ENCODE results near the gene TOX3. TPM values are rescaled to one million over a fixed set of nuclear protein-coding genes. Genes with fewer than 3 reads are reported as not detected.

TOX3 gene
- total RNA-seq, 1 experiment from 2014 or later, result not detected

DNA sequence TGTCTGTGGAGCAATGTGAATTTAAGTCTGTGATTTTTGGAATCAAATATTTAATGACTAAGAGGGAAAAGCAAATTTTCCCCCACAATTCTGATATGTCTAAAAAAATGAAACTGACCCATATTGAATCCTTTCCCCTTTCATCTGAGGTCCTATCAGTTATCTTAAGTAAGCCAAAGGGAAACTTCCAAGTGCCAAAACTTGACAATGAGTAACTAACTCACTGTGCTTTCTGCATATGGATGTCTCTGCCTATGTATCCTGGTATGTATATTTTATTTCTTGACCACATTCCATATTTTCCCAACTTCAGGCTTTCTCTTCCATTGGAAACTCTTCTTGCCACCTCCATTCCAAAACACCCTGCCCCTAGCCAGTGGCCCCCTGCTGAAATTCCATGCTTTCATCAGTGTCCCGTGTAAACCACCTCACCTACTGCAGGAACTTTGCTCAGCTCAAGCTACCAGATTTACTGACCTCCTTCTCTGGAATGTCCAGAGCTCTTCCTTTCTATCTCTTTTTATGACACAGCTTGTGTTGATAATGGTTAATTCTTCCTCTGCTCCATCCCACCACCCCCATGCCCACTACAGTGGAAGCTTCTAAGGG, 59.0 kb downstream of the TOX3 start:
- no peaks in the 10 kb centered on the region for H3K79me2 ChIP-seq (ENCODE audit: low read length)
- no peak overlapping the region for H2AFZ ChIP-seq (ENCODE audit: low read length)
- no peaks in the 10 kb centered on the region for H3K9me2 ChIP-seq (replicated peaks; ENCODE audit: insufficient read depth, low read length)
- no peaks in the 10 kb centered on the region for H3K36me3 ChIP-seq (ENCODE audit: insufficient read depth, low read length)
- no peak overlapping the region for H3K27ac ChIP-seq (ENCODE audit: low read length)
- no peaks in the 10 kb centered on the region for H3K4me1 ChIP-seq (ENCODE audit: low read length)
- no peaks in the 10 kb centered on the region for H3K9me3 ChIP-seq (ENCODE audit: low read length)
- no peak overlapping the region for H3K9ac ChIP-seq (ENCODE audit: low read length)
- H3K4me2 ChIP-seq (ENCODE audit: low read depth, low read length, poor library complexity, severe bottlenecking), result no peak overlapping the region
- no peak for DNase-seq
- H3K4me3 ChIP-seq (ENCODE audit: low read length), result no peak overlapping the region
- H4K20me1 ChIP-seq (ENCODE audit: insufficient read depth, low read depth, low read length), result no peaks in the 10 kb centered on the region
- H3K27me3 ChIP-seq (ENCODE audit: low read length), result no peaks in the 10 kb centered on the region

DNA sequence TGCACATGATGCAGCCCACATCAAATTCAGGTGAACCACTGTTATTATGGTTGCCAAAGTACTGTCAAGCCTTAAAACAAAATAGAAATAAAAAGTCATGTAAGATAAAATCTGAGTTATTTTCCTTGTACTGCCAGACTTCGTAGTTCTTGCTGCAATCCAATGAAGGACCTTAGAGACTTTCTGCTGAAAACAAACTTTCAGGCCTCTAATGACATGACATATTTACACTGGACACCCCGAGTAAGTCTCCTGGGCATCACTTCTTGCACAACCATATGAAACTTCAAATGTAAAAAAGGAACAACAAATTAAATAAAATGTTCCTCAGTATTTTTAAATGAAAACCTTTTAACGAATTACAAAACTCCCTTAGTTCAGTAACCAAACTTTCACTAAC, 66.7 kb downstream of the TOX3 start:
- Histone ChIP-seq H3K27me3 (ENCODE audit: low read length) (no peaks in the 10 kb centered on the region), H3K9me2 (replicated peaks; ENCODE audit: insufficient read depth, low read length) (no peaks in the 10 kb centered on the region; the same call in 1 of the 2 replicates), H3K79me2 (ENCODE audit: low read length) (no peaks in the 10 kb centered on the region), H3K4me2 (ENCODE audit: low read depth, low read length, poor library complexity, severe bottlenecking) (no peak overlapping the region), H3K27ac (ENCODE audit: low read length) (no peak overlapping the region), H4K20me1 (ENCODE audit: insufficient read depth, low read depth, low read length) (no peaks in the 10 kb centered on the region), H3K9ac (ENCODE audit: low read length) (no peak overlapping the region), H3K36me3 (ENCODE audit: insufficient read depth, low read length) (no peaks in the 10 kb centered on the region), H3K4me3 (ENCODE audit: low read length) (no peak overlapping the region), H3K4me1 (ENCODE audit: low read length) (no peaks in the 10 kb centered on the region), H2AFZ (ENCODE audit: low read length) (no peak overlapping the region), H3K9me3 (ENCODE audit: low read length) (no peaks in the 10 kb centered on the region)
- DNase-seq, result no peak

DNA sequence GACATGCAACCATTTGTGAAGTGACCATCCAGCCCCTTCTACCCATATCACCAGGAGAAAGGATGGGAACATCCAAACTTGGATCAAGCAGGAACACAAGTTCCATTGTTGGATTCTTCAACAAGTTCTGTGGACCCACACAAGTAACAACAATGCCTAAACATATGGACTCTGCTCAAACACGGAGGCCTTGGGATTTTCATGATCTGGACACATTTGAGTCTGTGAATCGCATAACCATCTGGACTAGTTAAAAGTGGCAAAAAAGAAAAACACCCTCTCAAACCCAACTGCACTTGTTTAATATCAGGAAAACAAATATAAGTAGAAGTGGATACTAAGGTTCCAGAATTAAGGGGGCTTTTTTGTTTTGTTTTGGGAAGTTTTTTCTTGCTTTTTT, 70.8 kb downstream of the TOX3 start:
- H3K9me3 ChIP-seq (ENCODE audit: low read length), result no peaks in the 10 kb centered on the region
- no peaks in the 10 kb centered on the region for H4K20me1 ChIP-seq (ENCODE audit: insufficient read depth, low read depth, low read length)
- H3K27me3 ChIP-seq (ENCODE audit: low read length), result no peaks in the 10 kb centered on the region
- no peaks in the 10 kb centered on the region for H3K79me2 ChIP-seq (ENCODE audit: low read length)
- DNase-seq, result no peak
- no peak overlapping the region for H3K27ac ChIP-seq (ENCODE audit: low read length)
- no peak overlapping the region for H3K4me2 ChIP-seq (ENCODE audit: low read depth, low read length, poor library complexity, severe bottlenecking)
- no peak overlapping the region for H3K4me3 ChIP-seq (ENCODE audit: low read length)
- H3K4me1 ChIP-seq (ENCODE audit: low read length), result no peaks in the 10 kb centered on the region
- H3K9me2 ChIP-seq (replicated peaks; ENCODE audit: insufficient read depth, low read length), result no peaks in the 10 kb centered on the region; the same call in 1 of the 2 replicates
- H3K36me3 ChIP-seq (ENCODE audit: insufficient read depth, low read length), result no peaks in the 10 kb centered on the region
- no peak overlapping the region for H2AFZ ChIP-seq (ENCODE audit: low read length)
- H3K9ac ChIP-seq (ENCODE audit: low read length), result no peak overlapping the region

DNA sequence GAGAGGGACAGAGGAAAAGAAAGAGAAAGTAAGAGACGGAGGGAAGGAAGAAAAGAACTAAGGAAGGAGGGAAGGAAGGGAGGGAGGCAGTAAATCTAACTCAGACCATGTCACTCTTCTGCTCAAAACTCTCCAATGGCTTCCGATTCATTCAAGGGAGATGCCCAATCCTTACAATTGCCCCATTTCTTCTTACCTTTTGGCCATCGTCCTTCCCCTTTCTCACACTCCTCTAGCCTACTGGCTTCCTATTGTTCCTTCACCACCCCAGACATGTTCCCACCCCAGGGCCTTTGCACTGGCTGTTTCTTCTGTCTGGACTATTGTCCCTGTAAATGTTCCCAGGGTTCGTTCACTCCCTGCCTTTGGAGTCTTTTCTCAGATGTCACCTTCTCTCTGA, 72.3 kb downstream of the TOX3 start:
- Histone ChIP-seq H3K9me2 (replicated peaks; ENCODE audit: insufficient read depth, low read length) (no peaks in the 10 kb centered on the region; the same call in 1 of the 2 replicates), H4K20me1 (ENCODE audit: insufficient read depth, low read depth, low read length) (no peaks in the 10 kb centered on the region), H3K4me1 (ENCODE audit: low read length) (no peaks in the 10 kb centered on the region), H3K9ac (ENCODE audit: low read length) (no peak overlapping the region), H3K27ac (ENCODE audit: low read length) (no peak overlapping the region), H3K27me3 (ENCODE audit: low read length) (no peaks in the 10 kb centered on the region), H3K4me2 (ENCODE audit: low read depth, low read length, poor library complexity, severe bottlenecking) (no peak overlapping the region), H3K36me3 (ENCODE audit: insufficient read depth, low read length) (no peaks in the 10 kb centered on the region), H2AFZ (ENCODE audit: low read length) (no peak overlapping the region), H3K4me3 (ENCODE audit: low read length) (no peak overlapping the region), H3K9me3 (ENCODE audit: low read length) (no peaks in the 10 kb centered on the region), H3K79me2 (ENCODE audit: low read length) (no peaks in the 10 kb centered on the region)
- no peak for DNase-seq

DNA sequence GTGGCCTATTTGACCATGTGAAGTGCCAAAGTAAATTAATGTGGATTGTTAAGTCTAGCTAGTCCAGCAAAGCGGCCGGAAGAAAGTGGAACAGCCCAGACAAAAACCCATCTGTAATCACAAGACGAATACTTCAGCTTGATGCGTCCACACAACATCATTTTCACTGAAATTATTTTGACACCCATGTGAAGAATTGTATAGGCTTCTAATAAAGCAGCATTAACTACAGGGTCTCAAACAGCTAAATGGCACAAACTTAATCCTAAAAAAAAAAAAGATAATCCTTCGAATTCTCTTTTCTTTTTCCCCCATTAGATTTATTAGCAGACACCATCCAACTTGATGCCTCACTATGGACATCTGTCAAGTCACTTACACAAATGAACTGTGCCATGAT, 73.8 kb downstream of the TOX3 start:
- H3K9ac ChIP-seq (ENCODE audit: low read length), result no peak overlapping the region
- H3K4me3 ChIP-seq (ENCODE audit: low read length), result no peak overlapping the region

DNA sequence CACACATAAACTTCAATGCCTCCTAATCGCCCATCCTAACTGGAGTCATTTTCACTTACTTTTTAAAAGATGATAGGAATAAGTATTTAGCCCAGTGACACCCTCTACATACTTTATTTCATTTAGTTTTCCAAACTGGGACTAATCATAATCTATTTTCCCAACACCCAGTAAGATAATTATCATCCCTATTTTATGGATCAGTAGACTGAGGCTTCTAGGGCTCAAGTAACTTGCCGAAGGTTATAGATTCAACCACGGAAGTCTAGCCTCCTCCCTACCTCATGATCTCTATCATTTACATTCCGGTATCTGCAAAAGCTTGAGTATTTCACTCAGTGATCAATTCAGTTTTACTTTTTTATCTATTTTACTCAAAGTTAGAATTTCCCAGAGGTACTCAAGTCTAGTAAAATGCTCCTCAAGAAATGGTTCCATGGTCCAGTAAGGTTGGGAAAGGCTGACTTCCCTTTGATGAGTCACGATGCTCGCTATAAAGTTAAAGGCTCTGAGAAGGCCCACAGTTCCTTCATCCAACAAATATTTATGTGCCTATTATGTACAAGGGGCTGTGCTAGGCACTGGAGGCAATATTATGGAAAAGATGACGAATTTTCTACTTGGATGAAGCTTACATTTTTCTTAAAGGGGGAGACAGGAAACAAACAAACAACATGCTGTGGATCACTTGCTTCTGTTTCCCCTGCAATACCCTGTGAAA, 75.1 kb downstream of the TOX3 start:
- no peak overlapping the region for H3K27ac ChIP-seq (ENCODE audit: low read length)
- no peak for DNase-seq
- no peaks in the 10 kb centered on the region for H3K27me3 ChIP-seq (ENCODE audit: low read length)
- no peaks in the 10 kb centered on the region for H3K36me3 ChIP-seq (ENCODE audit: insufficient read depth, low read length)
- no peak overlapping the region for H3K4me2 ChIP-seq (ENCODE audit: low read depth, low read length, poor library complexity, severe bottlenecking)
- H3K4me1 ChIP-seq (ENCODE audit: low read length), result no peaks in the 10 kb centered on the region
- H3K9me2 ChIP-seq (replicated peaks; ENCODE audit: insufficient read depth, low read length), result no peaks in the 10 kb centered on the region; the same call in 1 of the 2 replicates
- H3K4me3 ChIP-seq (ENCODE audit: low read length), result no peak overlapping the region
- no peaks in the 10 kb centered on the region for H3K9me3 ChIP-seq (ENCODE audit: low read length)
- H3K79me2 ChIP-seq (ENCODE audit: low read length), result no peaks in the 10 kb centered on the region
- no peak overlapping the region for H2AFZ ChIP-seq (ENCODE audit: low read length)
- H4K20me1 ChIP-seq (ENCODE audit: insufficient read depth, low read depth, low read length), result no peaks in the 10 kb centered on the region
- no peak overlapping the region for H3K9ac ChIP-seq (ENCODE audit: low read length)

More for the DNA sequence above, 73.8 kb downstream of the TOX3 start:
- H3K4me1 ChIP-seq (ENCODE audit: low read length), result no peaks in the 10 kb centered on the region
- no peaks in the 10 kb centered on the region for H3K9me3 ChIP-seq (ENCODE audit: low read length)
- H2AFZ ChIP-seq (ENCODE audit: low read length), result no peak overlapping the region
- H3K4me2 ChIP-seq (ENCODE audit: low read depth, low read length, poor library complexity, severe bottlenecking), result no peak overlapping the region
- no peak overlapping the region for H3K27ac ChIP-seq (ENCODE audit: low read length)
- H3K9me2 ChIP-seq (replicated peaks; ENCODE audit: insufficient read depth, low read length), result no peaks in the 10 kb centered on the region; the same call in 1 of the 2 replicates
- no peaks in the 10 kb centered on the region for H3K79me2 ChIP-seq (ENCODE audit: low read length)
- H4K20me1 ChIP-seq (ENCODE audit: insufficient read depth, low read depth, low read length), result no peaks in the 10 kb centered on the region
- DNase-seq, result no peak
- no peaks in the 10 kb centered on the region for H3K27me3 ChIP-seq (ENCODE audit: low read length)
- H3K36me3 ChIP-seq (ENCODE audit: insufficient read depth, low read length), result no peaks in the 10 kb centered on the region

DNA sequence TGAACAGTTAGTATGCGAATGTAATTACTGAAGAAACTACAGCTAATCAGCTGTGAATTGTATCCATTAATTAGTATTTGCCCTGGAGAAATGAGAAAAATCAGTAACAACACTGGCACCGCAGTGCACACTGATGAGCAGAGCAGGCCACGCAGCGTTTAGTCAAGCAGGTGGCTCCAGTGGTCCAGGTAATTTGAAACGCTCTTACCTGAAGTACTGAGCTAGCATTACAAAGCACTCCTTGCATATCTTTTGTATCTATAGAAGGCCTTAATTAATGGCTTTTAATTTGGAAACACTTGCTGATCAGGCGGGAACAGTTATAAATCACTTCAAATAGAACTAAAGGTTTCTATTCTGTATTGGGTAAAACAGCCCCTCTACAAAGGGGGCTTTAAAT, 76.4 kb downstream of the TOX3 start:
- Histone ChIP-seq H3K27ac (ENCODE audit: low read length) (no peak overlapping the region), H3K79me2 (ENCODE audit: low read length) (no peaks in the 10 kb centered on the region), H3K4me2 (ENCODE audit: low read depth, low read length, poor library complexity, severe bottlenecking) (no peak overlapping the region), H4K20me1 (ENCODE audit: insufficient read depth, low read depth, low read length) (no peaks in the 10 kb centered on the region), H3K9me2 (replicated peaks; ENCODE audit: insufficient read depth, low read length) (no peaks in the 10 kb centered on the region), H3K4me1 (ENCODE audit: low read length) (no peaks in the 10 kb centered on the region), H3K27me3 (ENCODE audit: low read length) (no peaks in the 10 kb centered on the region), H3K9ac (ENCODE audit: low read length) (no peak overlapping the region), H3K9me3 (ENCODE audit: low read length) (no peaks in the 10 kb centered on the region), H3K4me3 (ENCODE audit: low read length) (no peak overlapping the region), H3K36me3 (ENCODE audit: insufficient read depth, low read length) (no peaks in the 10 kb centered on the region), H2AFZ (ENCODE audit: low read length) (no peak overlapping the region)
- no peak for DNase-seq

DNA sequence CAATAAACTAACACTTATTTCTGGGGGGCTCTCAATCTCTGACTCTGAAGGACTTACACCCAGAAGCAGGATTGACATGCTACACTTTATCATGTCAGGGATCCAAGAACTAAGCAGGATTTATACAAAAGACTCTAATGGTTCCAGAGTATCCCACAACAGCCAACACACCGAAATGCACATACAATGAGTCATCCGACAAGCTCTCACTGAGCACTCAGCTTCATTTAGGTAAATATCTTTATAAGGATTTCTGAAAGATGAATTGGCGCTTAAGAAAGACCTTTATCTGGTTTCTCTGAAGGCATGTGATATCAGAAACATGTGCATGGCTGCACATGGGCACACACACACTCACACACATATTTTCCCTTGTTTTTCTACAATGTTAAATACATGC, 77.2 kb downstream of the TOX3 start:
- no peaks in the 10 kb centered on the region for H3K9me2 ChIP-seq (replicated peaks; ENCODE audit: insufficient read depth, low read length)
- H3K9ac ChIP-seq (ENCODE audit: low read length), result no peak overlapping the region
- no peaks in the 10 kb centered on the region for H3K27me3 ChIP-seq (ENCODE audit: low read length)
- no peaks in the 10 kb centered on the region for H3K79me2 ChIP-seq (ENCODE audit: low read length)
- no peak overlapping the region for H2AFZ ChIP-seq (ENCODE audit: low read length)
- no peaks in the 10 kb centered on the region for H3K4me1 ChIP-seq (ENCODE audit: low read length)
- H3K27ac ChIP-seq (ENCODE audit: low read length), result no peak overlapping the region
- no peaks in the 10 kb centered on the region for H3K36me3 ChIP-seq (ENCODE audit: insufficient read depth, low read length)
- no peaks in the 10 kb centered on the region for H4K20me1 ChIP-seq (ENCODE audit: insufficient read depth, low read depth, low read length)
- H3K9me3 ChIP-seq (ENCODE audit: low read length), result no peaks in the 10 kb centered on the region
- DNase-seq, result no peak
- no peak overlapping the region for H3K4me2 ChIP-seq (ENCODE audit: low read depth, low read length, poor library complexity, severe bottlenecking)
- H3K4me3 ChIP-seq (ENCODE audit: low read length), result no peak overlapping the region

All from Karpas-422 (cell line).